Urinary bladder (tissue), 4 donors: ENCODE measurements around the gene TXNDC16. TPM values are rescaled to one million over a fixed set of nuclear protein-coding genes. Genes with fewer than 3 reads are reported as not detected.

ENCODE experiments used
- DNase-seq: peaks from one replicate; pipeline ENCODE4 v3.0.0-alpha.2; 2015; ENCODE audit errors: extremely low spot score
- H3K27ac ChIP-seq: one replicate; pipeline ENCODE4 v1.5.1; 2013; ENCODE audit warnings: low read depth, mild to moderate bottlenecking, moderate library complexity
- H3K36me3 ChIP-seq: one replicate; pipeline ENCODE4 v1.6.1; 2013; ENCODE audit warnings: mild to moderate bottlenecking, moderate library complexity; ENCODE audit not compliant: insufficient read depth
- H3K4me1 ChIP-seq: one replicate; pipeline ENCODE4 v1.6.1; 2013; ENCODE audit warnings: mild to moderate bottlenecking, moderate library complexity; ENCODE audit not compliant: insufficient read depth
- H3K4me3 ChIP-seq: one replicate; pipeline ENCODE4 v1.5.1; 2013; ENCODE audit warnings: low read depth, low read length
- WGBS: extraction: QIAGEN DNeasy Blood & Tissue Kit; methylation state at CpG from one replicate; pipeline ENCODE4 v1.1.7; 2013; 5-methylcytosine and 5-hydroxymethylcytosine counted together
- polyA plus RNA-seq: library from polyadenylated mRNA; stranded (reverse); fragments of 200-250 nt; gene quantifications from one replicate; pipeline ENCODE4 v1.2.3, GENCODE V29; 2013
- total RNA-seq: library from RNA; depleted of rRNA; stranded (reverse); fragments of >200 nt; gene quantifications from one replicate; pipeline ENCODE4 v1.2.3, GENCODE V29; 2014
- donor health status: healthy with polysubstance abuse.
- donor health status: healthy.

Gene TXNDC16
- total and polyA plus RNA-seq, 2 donors, result 5.6 to 19.2 TPM

DNA sequence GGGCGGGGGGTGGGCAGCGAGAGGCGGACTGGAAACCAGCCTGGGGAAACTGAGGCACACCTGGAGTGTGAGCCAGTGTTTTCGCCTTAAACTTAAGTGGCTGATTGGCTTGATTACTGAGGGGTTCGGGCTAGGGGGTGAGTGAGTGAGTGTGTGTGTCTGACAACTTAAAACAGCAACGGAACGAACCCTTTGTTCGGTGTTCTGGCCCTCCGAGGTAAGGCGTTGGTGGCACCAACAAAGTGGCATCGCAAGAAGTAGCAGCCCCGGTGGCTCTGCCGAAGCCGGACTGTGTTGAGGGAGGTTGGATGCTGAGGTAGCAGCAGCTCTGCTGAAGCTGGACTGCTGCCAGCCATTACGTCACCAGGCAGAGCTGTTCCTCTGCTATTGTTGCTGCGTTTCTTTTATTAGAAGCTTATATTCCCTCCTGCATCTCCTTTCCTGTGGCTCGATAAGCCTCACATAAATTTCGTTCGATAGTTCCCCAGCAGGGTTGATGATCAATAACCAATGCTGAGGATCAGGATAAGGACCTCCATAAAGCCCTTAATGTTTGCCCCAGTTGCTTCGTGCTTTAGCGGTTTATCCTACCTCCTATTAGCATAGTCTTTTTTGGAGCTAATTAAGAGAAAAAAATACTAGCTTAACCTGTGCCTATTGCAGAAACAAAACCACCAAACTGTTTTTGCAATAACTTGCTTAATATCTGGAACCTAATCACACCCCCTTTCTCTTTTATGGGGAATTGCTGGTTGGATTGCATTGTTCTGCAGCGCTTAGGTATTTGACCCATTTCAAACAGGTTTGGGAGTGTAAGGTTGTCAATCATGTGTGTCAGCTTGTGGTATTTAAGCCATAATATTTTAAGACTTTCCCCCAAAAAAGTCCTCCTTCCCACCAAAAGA lies 1.6 kb upstream of the TXNDC16 start:
- WGBS, result 6% methylated on average over 22 of the region's 22 CpGs
- H3K36me3 ChIP-seq, result no peaks in the 10 kb centered on the region
- H3K4me1 ChIP-seq, result peaks cover 2% of the 10 kb centered on the region
- H3K27ac ChIP-seq, result no peak overlapping the region
- peak; percentile 83 for DNase-seq
- peak overlapping the region; percentile 86 for H3K4me3 ChIP-seq

DNA sequence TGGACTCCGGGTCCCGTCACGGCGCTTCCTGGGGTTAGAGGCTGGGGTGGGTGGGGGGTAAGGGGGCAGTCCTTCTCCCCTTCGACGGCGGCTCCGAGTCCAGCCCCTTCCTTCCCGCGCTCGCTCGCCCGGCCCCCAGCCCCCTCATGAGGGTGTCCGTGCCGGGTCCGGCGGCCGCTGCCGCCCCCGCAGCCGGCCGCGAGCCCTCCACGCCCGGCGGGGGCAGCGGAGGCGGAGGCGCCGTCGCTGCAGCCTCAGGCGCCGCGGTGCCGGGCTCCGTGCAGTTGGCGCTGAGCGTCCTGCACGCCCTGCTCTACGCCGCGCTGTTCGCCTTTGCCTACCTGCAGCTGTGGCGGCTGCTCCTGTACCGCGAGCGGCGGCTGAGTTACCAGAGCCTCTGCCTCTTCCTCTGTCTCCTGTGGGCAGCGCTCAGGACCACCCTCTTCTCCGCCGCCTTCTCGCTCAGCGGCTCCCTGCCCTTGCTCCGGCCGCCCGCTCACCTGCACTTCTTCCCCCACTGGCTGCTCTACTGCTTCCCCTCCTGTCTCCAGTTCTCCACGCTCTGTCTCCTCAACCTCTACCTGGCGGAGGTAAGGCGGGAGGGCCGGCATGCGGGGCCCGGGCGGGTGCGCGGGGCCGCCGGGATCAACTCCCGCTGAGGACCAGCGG lies 831 bp upstream of the TXNDC16 start:
- peak overlapping the region; percentile 86 for H3K4me3 ChIP-seq
- WGBS, result under 1% methylated on average over 69 of the region's 69 CpGs
- no peak for DNase-seq

DNA sequence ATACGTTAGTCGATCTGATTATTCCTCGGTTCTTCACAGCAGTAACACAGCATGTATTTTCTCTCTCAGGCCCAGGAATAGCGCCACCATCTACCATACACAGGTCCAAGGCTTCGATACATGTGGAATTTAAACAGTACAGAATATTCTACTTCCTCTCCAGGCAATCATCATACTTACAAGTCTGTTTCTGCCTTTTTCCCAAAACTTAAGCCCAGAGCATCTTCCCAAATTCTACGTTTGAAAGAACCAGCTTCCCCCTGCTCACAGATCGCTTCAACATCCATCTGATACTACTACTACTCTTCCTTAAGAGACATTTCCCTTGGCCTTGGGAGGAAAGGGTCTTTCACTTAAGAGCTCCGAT lies 626 bp downstream of the TXNDC16 start:
- peaks cover 2% of the 10 kb centered on the region for H3K4me1 ChIP-seq
- H3K4me3 ChIP-seq, result peak overlapping the region; percentile 56
- DNase-seq, result peak; percentile 28
- no peaks in the 10 kb centered on the region for H3K36me3 ChIP-seq
- peak overlapping the region; percentile 40 for H3K27ac ChIP-seq
- WGBS, result 3% methylated on average over 8 of the region's 8 CpGs

More for the DNA sequence above, 831 bp upstream of the TXNDC16 start:
- Histone ChIP-seq H3K36me3 (no peaks in the 10 kb centered on the region), H3K4me1 (peaks cover 2% of the 10 kb centered on the region), H3K27ac (peak overlapping the region; percentile 64)

DNA sequence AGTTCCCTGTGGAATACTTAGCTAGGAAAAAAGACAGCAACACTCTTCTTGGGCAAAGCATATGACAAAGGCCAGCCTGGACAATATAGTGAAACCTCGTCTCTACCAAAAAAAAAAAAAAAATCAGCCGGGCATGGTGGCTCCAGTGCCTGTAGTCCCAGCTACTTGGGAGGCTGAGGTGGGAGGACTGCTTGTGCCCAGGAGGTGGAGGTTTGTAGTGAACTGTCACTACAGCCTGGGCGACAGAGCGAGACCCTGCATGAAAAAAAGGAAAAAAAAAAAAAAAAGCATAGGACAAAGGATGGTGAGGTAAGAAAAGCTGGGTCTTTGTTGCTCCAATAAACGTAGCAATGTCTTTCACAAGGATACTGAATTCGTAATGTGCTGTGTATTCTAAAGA lies 1.1 kb downstream of the TXNDC16 start:
- H3K4me1 ChIP-seq, result peaks cover 2% of the 10 kb centered on the region
- H3K36me3 ChIP-seq, result no peaks in the 10 kb centered on the region
- DNase-seq, result no peak
- peak overlapping the region; percentile 56 for H3K4me3 ChIP-seq
- H3K27ac ChIP-seq, result no peak overlapping the region
- 57% methylated on average over 6 of the region's 6 CpGs for WGBS

DNA sequence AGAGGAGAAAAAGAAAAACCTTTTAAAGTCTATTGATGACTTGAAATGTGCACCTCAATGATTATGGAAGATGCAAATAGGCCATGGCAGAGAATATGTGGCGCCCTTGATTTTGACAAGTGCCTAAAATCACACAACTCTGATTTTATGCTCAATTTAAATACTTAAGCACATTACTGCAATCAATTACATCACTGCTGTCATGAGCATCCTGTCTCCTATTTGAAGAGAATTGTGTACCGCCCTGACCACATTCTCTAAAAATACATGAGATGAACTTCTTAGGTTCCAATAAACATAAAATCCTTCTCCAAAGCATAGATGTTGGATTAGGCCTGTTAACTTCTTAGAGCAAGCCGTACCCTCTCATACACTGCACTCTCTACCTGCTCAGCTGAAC lies 1.6 kb downstream of the TXNDC16 start:
- Histone ChIP-seq H3K36me3 (no peaks in the 10 kb centered on the region), H3K27ac (no peak overlapping the region), H3K4me3 (no peak overlapping the region), H3K4me1 (peaks cover 2% of the 10 kb centered on the region)
- DNase-seq, result no peak
- WGBS, result 93% methylated on average over 3 of the region's 3 CpGs

DNA sequence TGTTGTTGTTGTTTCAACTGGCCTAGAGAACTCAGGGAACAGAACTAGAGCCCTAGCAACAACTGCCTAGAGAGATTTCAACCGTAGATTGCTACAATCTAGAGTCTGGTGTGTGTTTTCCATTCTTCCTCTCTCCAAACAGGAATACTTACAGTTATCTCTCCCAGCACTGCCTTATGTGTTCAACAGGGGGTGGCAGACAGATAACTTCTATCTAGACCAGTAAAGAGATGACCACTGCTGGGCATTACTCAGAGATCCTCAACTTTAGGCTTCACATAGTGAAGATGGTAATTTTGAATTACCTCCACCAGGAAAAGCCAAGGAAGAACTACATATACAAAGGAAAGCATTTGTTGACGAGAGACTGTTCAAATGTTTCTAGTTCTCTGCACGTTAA lies 4.8 kb downstream of the TXNDC16 start:
- Histone ChIP-seq H3K36me3 (no peaks in the 10 kb centered on the region), H3K4me1 (peaks cover 2% of the 10 kb centered on the region), H3K4me3 (no peak overlapping the region), H3K27ac (no peak overlapping the region)
- WGBS, result 84% methylated on average over 3 of the region's 3 CpGs
- DNase-seq, result no peak

DNA sequence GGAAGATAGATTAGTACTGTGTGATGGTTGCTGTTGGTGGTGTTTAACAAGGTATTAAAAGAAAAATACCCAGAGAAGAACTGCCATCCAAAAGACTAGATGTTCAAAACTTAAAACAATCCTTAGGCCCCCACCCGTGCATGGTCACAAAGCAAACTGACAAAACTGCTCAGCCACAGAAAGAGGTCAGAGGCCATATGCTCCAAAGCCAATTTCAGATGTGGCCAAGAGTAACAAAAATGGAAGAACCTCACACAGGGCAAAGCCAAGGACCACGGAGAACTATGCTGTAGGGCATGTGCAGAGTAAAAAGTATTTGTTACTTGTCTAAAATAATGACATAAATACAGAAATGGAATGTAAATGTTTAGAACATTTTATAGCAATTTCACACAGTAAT lies 5.3 kb downstream of the TXNDC16 start:
- H3K36me3 ChIP-seq, result no peaks in the 10 kb centered on the region
- no peak overlapping the region for H3K4me3 ChIP-seq
- WGBS, result 72% methylated on average over 2 of the region's 2 CpGs
- DNase-seq, result no peak
- no peak overlapping the region for H3K27ac ChIP-seq
- H3K4me1 ChIP-seq, result peaks cover 2% of the 10 kb centered on the region

DNA sequence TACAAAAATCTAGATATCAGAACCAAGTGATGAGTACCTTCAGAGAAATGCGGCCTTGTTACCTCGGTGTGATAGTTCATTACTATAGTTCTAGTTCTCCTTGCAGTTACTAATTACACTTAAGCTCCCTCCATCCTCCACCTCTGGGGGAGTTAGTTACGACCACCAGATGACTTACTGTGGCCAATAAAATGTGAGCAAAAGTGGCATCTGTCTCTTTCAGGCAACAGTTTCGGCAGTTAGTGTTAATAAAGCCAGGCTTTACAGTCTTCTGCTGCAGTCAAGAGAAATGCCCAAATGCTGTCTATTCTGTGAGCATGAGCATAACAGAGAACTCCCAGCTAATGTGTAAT lies 6.0 kb downstream of the TXNDC16 start:
- H3K27ac ChIP-seq, result no peak overlapping the region
- no peaks in the 10 kb centered on the region for H3K36me3 ChIP-seq
- no peak overlapping the region for H3K4me3 ChIP-seq
- 85% methylated on average over 4 of the region's 4 CpGs for WGBS
- peaks cover 2% of the 10 kb centered on the region for H3K4me1 ChIP-seq
- no peak for DNase-seq

DNA sequence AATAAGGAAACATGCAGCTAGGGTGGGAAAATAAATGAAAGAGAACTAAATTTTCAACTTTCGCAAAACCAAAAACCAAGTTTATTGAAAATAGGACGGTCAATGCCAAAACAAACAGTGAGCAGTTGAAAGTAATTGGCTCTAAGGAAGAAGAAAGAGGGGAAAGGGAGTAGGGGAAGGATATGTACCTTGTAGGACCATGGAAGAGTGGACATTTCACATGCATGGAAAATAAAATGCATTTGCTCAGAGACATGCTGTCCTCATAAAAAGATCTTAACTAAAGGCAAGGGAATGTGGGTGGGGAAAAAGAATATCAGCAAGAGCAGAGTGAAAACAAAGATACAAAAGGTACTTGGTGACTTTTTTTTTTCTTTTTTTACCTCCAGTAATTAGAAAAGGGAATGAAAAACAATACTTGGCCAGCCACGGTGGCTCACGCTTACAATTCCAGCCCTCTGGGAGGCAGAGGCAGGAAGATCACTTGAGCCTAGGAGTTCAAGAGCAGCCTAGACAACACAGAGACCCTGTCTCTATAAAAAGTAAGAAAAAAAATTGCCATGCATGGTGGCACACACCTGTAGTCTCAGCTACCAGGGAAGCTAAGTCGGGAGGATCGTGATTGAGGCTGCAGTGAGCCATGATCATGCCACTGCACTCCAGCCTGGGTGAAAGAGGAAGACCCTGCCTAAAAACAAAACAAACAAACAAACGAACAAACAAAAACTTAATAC lies 6.6 kb downstream of the TXNDC16 start:
- H3K4me1 ChIP-seq, result no peaks in the 10 kb centered on the region
- 84% methylated on average over 7 of the region's 7 CpGs for WGBS
- H3K27ac ChIP-seq, result no peak overlapping the region
- no peaks in the 10 kb centered on the region for H3K36me3 ChIP-seq
- H3K4me3 ChIP-seq, result no peak overlapping the region
- DNase-seq, result peak; percentile 41

DNA sequence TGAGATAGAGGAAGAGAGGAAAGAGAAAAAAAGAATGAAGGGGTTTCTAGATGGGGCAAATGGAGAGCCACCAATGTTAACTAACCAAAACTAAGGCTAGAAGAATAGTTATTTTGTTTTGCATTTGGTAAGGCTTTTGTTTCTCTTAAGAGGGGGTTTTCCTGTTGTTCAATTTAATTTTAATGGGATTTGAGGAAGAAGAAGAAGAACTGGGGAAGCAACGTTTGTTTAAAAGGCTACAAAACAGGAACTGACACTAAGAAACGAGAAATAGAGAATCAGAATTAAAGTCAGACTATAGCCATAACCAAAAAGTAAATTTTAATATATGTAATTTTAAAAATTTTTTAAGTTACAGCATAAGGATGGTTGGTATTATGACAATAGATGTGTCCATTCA lies 13.7 kb downstream of the TXNDC16 start:
- no peak overlapping the region for H3K27ac ChIP-seq
- H3K36me3 ChIP-seq, result no peaks in the 10 kb centered on the region
- 71% methylated on average over 2 of the region's 2 CpGs for WGBS
- H3K4me1 ChIP-seq, result no peaks in the 10 kb centered on the region
- no peak for DNase-seq
- H3K4me3 ChIP-seq, result no peak overlapping the region

DNA sequence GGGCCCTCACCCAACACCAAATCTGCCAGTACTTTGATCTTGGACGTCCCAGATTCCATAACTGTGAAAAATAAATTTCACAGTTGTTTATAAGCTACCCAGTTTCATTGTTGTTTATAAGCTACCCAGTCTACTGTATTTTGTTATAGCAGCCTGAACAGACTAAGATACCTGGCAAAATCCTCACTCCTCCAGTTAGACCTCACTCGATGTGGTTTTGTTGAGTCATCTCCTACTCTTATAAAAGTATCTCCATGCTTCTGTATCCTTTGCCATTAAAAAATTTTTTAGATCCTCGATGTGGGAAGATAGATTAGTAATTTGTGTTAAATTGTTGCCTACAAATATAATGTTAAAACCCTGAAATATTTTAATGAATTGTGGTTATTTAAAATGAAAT lies 16.0 kb downstream of the TXNDC16 start:
- WGBS, result 86% methylated on average over 3 of the region's 3 CpGs
- no peak overlapping the region for H3K27ac ChIP-seq
- no peaks in the 10 kb centered on the region for H3K36me3 ChIP-seq
- no peaks in the 10 kb centered on the region for H3K4me1 ChIP-seq
- no peak overlapping the region for H3K4me3 ChIP-seq
- no peak for DNase-seq

DNA sequence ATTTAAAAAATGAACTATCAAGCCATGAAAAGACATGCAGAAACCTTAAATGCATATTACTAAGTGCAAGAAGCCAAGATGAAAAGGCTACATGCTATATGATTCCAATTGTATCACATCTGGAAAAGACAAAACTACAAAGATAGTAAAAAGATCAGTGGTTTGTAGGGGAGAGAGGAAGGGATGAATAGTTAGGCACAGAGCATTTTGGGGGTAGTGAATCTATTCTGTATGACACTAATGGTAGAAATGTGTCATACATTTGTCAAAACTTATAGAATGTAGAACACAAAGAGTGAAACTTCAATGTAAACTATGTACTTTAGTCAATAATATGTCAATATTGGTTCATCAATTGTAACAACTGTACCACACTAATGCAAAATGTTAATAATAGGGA lies 20.8 kb downstream of the TXNDC16 start:
- Histone ChIP-seq H3K36me3 (no peaks in the 10 kb centered on the region), H3K4me1 (no peaks in the 10 kb centered on the region), H3K27ac (no peak overlapping the region), H3K4me3 (no peak overlapping the region)
- DNase-seq, result no peak

DNA sequence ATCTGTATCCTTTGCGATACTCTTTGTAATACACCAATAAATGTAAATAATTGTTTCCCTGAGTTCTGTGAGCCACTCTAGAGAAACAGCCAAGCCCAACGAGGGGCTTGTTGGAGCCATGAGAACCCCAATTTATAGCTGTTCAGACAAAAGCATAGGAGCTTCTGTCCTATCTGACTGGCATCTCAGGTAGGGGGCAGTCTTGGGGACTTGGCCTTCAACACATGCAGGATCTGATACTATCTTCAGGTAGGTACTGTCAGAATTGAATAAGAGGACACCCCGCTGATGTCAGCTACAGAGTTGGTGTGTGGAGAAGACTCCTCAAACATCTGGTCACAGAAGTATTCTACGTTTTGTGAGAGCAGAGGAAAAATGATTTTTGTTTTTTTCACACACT lies 25.3 kb downstream of the TXNDC16 start:
- no peak for DNase-seq
- Histone ChIP-seq H3K36me3 (no peaks in the 10 kb centered on the region), H3K27ac (no peak overlapping the region), H3K4me1 (no peaks in the 10 kb centered on the region), H3K4me3 (no peak overlapping the region)
- 79% methylated on average over 4 of the region's 4 CpGs for WGBS
